GM19438 (cell line): ENCODE measurements around the gene SPACA9.

Experiments used
- ATAC-seq: cut with Tn5 transposase; IDR thresholded peaks from one replicate; pipeline ENCODE4 v1.9.1; 2021; ENCODE audit warnings: low read depth; ENCODE audit not compliant: unreplicated experiment

SPACA9 gene

GRCh38 chr9:132935026-132935425 is 56.3 kb downstream of the SPACA9 start:
- no peak for ATAC-seq

- no peak for ATAC-seq
Observed at GRCh38 chr9:132937463-132937901, 58.8 kb downstream of the SPACA9 start.

GRCh38 chr9:132939169-132939568 is 60.5 kb downstream of the SPACA9 start:
- ATAC-seq = no peak
